Parathyroid adenoma (tissue), 2 donors: Measurements from ENCODE around the gene DHRSX.
"Not testable (repeated sequence)": the region's sequence is repeated elsewhere in the genome, so short reads cannot be mapped to it uniquely, and the experiment has no call there.

Source experiments
- H2AFZ ChIP-seq: fragments of 300-600 bp; sonication (generic); one replicate; pipeline ENCODE4 v1.7.0; 2017; ENCODE audit warnings: antibody characterized with exemption, mild to moderate bottlenecking
- H3K27ac ChIP-seq: fragments of 300-600 bp; sonication (generic); one replicate; pipeline ENCODE4 v1.7.0; 2017
- H3K27me3 ChIP-seq: fragments of 300-600 bp; sonication (generic); one replicate; pipeline ENCODE4 v1.7.0; 2017; ENCODE audit warnings: low read length; ENCODE audit not compliant: control insufficient read depth, insufficient read depth
- H3K36me3 ChIP-seq: fragments of 300-600 bp; sonication (generic); one replicate; pipeline ENCODE4 v1.7.0; 2017; ENCODE audit warnings: low read length; ENCODE audit not compliant: control insufficient read depth, insufficient read depth
- H3K4me1 ChIP-seq: fragments of 300-600 bp; sonication (generic); one replicate; pipeline ENCODE4 v1.7.0; 2017; ENCODE audit warnings: control low read depth
- H3K4me2 ChIP-seq: fragments of 300-600 bp; sonication (generic); one replicate; pipeline ENCODE4 v1.7.0; 2017; ENCODE audit warnings: low read length
- H3K4me3 ChIP-seq: fragments of 300-600 bp; sonication (generic); one replicate; pipeline ENCODE4 v1.7.0; 2017; ENCODE audit warnings: low read depth, low read length
- H3K79me2 ChIP-seq: fragments of 300-600 bp; sonication (generic); one replicate; pipeline ENCODE4 v1.7.0; 2017; ENCODE audit warnings: control low read depth
- H3K9ac ChIP-seq: fragments of 300-600 bp; sonication (generic); one replicate; pipeline ENCODE4 v1.7.0; 2017; ENCODE audit warnings: mild to moderate bottlenecking
- H3K9me3 ChIP-seq: fragments of 300-600 bp; sonication (generic); one replicate; pipeline ENCODE4 v1.7.0; 2017; ENCODE audit warnings: low read length; ENCODE audit not compliant: control insufficient read depth
- TF ChIP-seq, protein P1 (sequence below): fragments of 300-600 bp; sonication (generic); IDR thresholded peaks from one replicate; pipeline ENCODE4 v1.7.0; 2017; ENCODE audit warnings: antibody characterized with exemption, mild to moderate bottlenecking
- donor health status: primary hyperparathyroidism.

DHRSX gene

GRCh38 chrX:2283111-2283859, 217.5 kb downstream of the DHRSX start:
- Histone ChIP-seq H3K27me3 (no peaks in the 10 kb centered on the region), H3K27ac (no peak overlapping the region), H3K4me2 (no peak overlapping the region), H3K9me3 (no peaks in the 10 kb centered on the region), H3K9ac (no peak overlapping the region), H3K4me3 (no peak overlapping the region), H3K36me3 (no peaks in the 10 kb centered on the region), H3K4me1 (no peaks in the 10 kb centered on the region), H3K79me2 (no peaks in the 10 kb centered on the region), H2AFZ (no peak overlapping the region)
- TF ChIP-seq, protein P1, sequence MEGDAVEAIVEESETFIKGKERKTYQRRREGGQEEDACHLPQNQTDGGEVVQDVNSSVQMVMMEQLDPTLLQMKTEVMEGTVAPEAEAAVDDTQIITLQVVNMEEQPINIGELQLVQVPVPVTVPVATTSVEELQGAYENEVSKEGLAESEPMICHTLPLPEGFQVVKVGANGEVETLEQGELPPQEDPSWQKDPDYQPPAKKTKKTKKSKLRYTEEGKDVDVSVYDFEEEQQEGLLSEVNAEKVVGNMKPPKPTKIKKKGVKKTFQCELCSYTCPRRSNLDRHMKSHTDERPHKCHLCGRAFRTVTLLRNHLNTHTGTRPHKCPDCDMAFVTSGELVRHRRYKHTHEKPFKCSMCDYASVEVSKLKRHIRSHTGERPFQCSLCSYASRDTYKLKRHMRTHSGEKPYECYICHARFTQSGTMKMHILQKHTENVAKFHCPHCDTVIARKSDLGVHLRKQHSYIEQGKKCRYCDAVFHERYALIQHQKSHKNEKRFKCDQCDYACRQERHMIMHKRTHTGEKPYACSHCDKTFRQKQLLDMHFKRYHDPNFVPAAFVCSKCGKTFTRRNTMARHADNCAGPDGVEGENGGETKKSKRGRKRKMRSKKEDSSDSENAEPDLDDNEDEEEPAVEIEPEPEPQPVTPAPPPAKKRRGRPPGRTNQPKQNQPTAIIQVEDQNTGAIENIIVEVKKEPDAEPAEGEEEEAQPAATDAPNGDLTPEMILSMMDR, result no peak

DNA sequence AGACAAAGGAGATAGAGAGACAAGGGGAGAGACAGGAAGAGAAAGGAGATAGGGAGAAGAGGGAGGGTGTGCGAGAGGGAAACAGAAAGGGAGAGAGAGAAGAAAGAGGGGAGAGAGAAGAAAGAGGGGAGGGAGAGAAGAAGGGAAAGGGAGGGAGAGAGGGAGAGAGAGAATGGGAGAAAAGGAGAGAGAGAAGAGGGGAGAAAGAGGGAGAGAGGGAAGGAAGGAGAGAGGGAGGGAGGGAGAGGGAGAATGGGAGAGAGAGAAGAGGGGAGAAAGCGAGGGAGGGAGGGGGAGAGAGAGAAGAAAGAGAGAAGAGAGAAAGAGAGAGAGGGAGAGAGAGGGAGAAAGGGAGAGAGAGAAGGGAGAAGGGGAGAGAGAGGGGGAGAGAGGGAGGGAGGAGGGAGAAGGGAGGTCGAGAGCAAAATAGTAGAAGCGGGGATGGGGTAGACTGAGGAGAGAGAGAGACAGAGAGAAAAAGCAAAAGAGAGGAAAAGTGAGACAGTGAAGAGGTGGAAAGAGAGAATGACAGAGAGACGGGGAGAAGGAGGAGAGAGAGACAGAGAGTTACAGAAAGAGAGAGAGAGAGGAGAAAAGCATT, 218.2 kb downstream of the DHRSX start:
- Histone ChIP-seq H3K4me1 (no peaks in the 10 kb centered on the region), H3K9me3 (no peaks in the 10 kb centered on the region), H3K79me2 (no peaks in the 10 kb centered on the region), H3K4me3 (no peak overlapping the region), H2AFZ (no peak overlapping the region), H3K27me3 (no peaks in the 10 kb centered on the region), H3K36me3 (no peaks in the 10 kb centered on the region), H3K9ac (no peak overlapping the region), H3K27ac (no peak overlapping the region), H3K4me2 (no peak overlapping the region)
- TF ChIP-seq, protein P1, result no peak

DNA sequence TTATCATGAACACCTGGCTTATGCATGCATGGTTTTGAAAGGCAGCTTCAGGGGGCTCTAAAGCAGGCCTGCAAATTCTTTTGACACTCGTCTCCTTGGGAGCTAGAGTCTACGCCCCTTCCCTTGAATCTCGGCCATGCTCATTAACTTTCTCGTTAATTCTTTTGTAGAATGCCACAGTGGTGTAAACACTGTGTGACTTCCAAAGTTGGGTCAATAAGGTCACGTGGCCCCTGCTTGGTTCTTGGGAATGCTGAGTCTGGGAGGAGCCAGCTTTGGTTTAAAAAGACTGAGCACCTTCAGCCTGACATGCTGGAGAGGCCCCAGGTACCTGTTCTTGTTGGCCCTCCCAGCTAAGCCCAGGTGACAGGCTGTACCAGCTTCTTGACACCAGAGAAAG, 228.4 kb downstream of the DHRSX start:
- H3K79me2 ChIP-seq, result no peaks in the 10 kb centered on the region
- H3K27me3 ChIP-seq, result no peaks in the 10 kb centered on the region
- H3K9me3 ChIP-seq, result no peaks in the 10 kb centered on the region
- H3K4me3 ChIP-seq, result no peak overlapping the region
- no peak overlapping the region for H2AFZ ChIP-seq
- no peak overlapping the region for H3K4me2 ChIP-seq
- no peaks in the 10 kb centered on the region for H3K4me1 ChIP-seq
- H3K27ac ChIP-seq, result no peak overlapping the region
- TF ChIP-seq, protein P1, result no peak
- no peaks in the 10 kb centered on the region for H3K36me3 ChIP-seq
- H3K9ac ChIP-seq, result no peak overlapping the region

- H3K4me1 ChIP-seq, H3K27ac ChIP-seq, H3K27me3 ChIP-seq, H3K9ac ChIP-seq, H3K36me3 ChIP-seq, H3K4me3 ChIP-seq, H3K79me2 ChIP-seq, H3K9me3 ChIP-seq, H2AFZ ChIP-seq, H3K4me2 ChIP-seq: not testable (repeated sequence)
Observed at GRCh38 chrX:2271595-2271994, 229.2 kb downstream of the DHRSX start.

DNA sequence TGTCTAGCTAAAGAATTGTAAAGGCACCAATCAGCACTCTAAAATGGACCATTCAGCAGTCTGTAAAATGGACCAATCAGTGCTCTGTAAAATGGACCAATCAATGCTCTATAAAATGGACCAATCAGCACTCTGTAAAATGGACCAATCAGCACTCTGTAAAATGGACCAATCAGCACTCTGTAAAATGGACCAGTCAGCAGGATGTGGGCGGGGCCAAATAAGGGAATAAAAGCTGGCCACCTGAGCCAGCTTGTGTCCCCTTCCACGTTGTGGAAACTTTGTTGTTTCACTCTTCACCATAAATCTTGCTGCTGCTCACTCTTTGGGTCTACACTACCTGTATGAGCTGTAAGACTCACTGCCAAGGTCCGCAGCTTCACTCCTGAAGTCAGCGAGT, 230.0 kb downstream of the DHRSX start:
- not testable (repeated sequence) for H3K27me3 ChIP-seq, H3K27ac ChIP-seq, H3K9ac ChIP-seq, H3K79me2 ChIP-seq, H3K4me3 ChIP-seq, H3K4me2 ChIP-seq, H3K4me1 ChIP-seq, H3K9me3 ChIP-seq, H2AFZ ChIP-seq, H3K36me3 ChIP-seq
